HEK293 (cell line): ENCODE measurements around the gene COMMD7.

Source experiments
- BCL11A ChIP-seq: fragments of 450-650 bp; formaldehyde crosslinking; IDR thresholded peaks from 2 replicates; pipeline ENCODE4 v1.5.1; 2016; ENCODE audit warnings: low read depth, missing biosample characterization, missing genetic modification characterization
- BCL11B ChIP-seq: fragments of 450-650 bp; formaldehyde crosslinking; IDR thresholded peaks from 2 replicates; pipeline ENCODE4 v1.5.1; 2016; ENCODE audit warnings: low read depth, missing biosample characterization, missing genetic modification characterization
- FEZF1 ChIP-seq: fragments of 450-650 bp; formaldehyde crosslinking; IDR thresholded peaks from 2 replicates; pipeline ENCODE4 v1.5.1; 2016; ENCODE audit warnings: missing biosample characterization, missing genetic modification characterization
- GLIS1 ChIP-seq: fragments of 450-650 bp; formaldehyde crosslinking; IDR thresholded peaks from 2 replicates; pipeline ENCODE4 v1.5.1; 2016; ENCODE audit warnings: missing biosample characterization, missing genetic modification characterization
- HOXC10 ChIP-seq: sonication (generic); formaldehyde crosslinking; IDR thresholded peaks from 2 replicates; pipeline ENCODE4 v1.8.1; 2023; ENCODE audit warnings: mild to moderate bottlenecking, missing genetic modification reagents
- HOXD13 ChIP-seq: sonication (generic); formaldehyde crosslinking; IDR thresholded peaks from 2 replicates; pipeline ENCODE4 v1.8.0; 2022; ENCODE audit warnings: missing genetic modification reagents, borderline replicate concordance
- IKZF3 ChIP-seq: fragments of 450-650 bp; IDR thresholded peaks from 2 replicates; pipeline ENCODE4 v1.5.0; 2018; ENCODE audit warnings: missing biosample characterization, mild to moderate bottlenecking, missing genetic modification characterization, moderate library complexity
- KLF7 ChIP-seq: fragments of 450-650 bp; formaldehyde crosslinking; IDR thresholded peaks from 2 replicates; pipeline ENCODE4 v1.5.1; 2016; ENCODE audit warnings: missing biosample characterization, missing genetic modification characterization, borderline replicate concordance
- KLF8 ChIP-seq: fragments of 450-650 bp; formaldehyde crosslinking; IDR thresholded peaks from 2 replicates; pipeline ENCODE4 v1.5.1; 2016; ENCODE audit warnings: missing biosample characterization, missing genetic modification characterization
- REPIN1 ChIP-seq: fragments of 450-650 bp; formaldehyde crosslinking; IDR thresholded peaks from 2 replicates; pipeline ENCODE4 v1.5.1; 2017; ENCODE audit warnings: missing biosample characterization, missing genetic modification characterization, low read depth
- SCRT1 ChIP-seq: fragments of 450-650 bp; formaldehyde crosslinking; IDR thresholded peaks from 2 replicates; pipeline ENCODE4 v1.5.1; 2016; ENCODE audit warnings: missing biosample characterization, missing genetic modification characterization, borderline replicate concordance
- TCF7L2 ChIP-seq: IDR thresholded peaks from 2 replicates; pipeline ENCODE4 v1.6.1; 2011; ENCODE audit warnings: low read depth, mild to moderate bottlenecking, inconsistent platforms, low read length, moderate library complexity, borderline replicate concordance
- WT1 ChIP-seq: fragments of 450-650 bp; formaldehyde crosslinking; IDR thresholded peaks from 2 replicates; pipeline ENCODE4 v1.5.1; 2016; ENCODE audit warnings: missing biosample characterization, missing genetic modification characterization
- ZBTB8A ChIP-seq: fragments of 450-650 bp; formaldehyde crosslinking; IDR thresholded peaks from 2 replicates; pipeline ENCODE4 v1.5.1; 2016; ENCODE audit warnings: missing biosample characterization, missing genetic modification characterization
- ZFP3 ChIP-seq: fragments of 450-650 bp; formaldehyde crosslinking; IDR thresholded peaks from 2 replicates; pipeline ENCODE4 v1.5.1; 2016; ENCODE audit warnings: low read depth, missing biosample characterization, missing genetic modification characterization
- ZNF24 ChIP-seq: fragments of 450-650 bp; formaldehyde crosslinking; IDR thresholded peaks from 2 replicates; pipeline ENCODE4 v1.5.1; 2016; ENCODE audit warnings: missing biosample characterization, missing genetic modification characterization
- ZNF302 ChIP-seq: fragments of 450-650 bp; formaldehyde crosslinking; IDR thresholded peaks from 2 replicates; pipeline ENCODE4 v1.5.1; 2016; ENCODE audit warnings: missing biosample characterization, missing genetic modification characterization, low read depth
- ZNF311 ChIP-seq: fragments of 450-650 bp; formaldehyde crosslinking; IDR thresholded peaks from 2 replicates; pipeline ENCODE4 v1.5.1; 2017; ENCODE audit warnings: missing biosample characterization, missing genetic modification characterization, borderline replicate concordance
- ZNF366 ChIP-seq: fragments of 450-650 bp; formaldehyde crosslinking; conservative IDR thresholded peaks from 2 replicates; pipeline ENCODE4 v1.5.1; 2016; ENCODE audit warnings: missing biosample characterization, missing genetic modification characterization
- ZNF37A ChIP-seq: fragments of 450-650 bp; IDR thresholded peaks from 2 replicates; pipeline ENCODE4 v1.5.1; 2018; ENCODE audit warnings: missing biosample characterization, missing genetic modification characterization
- ZNF501 ChIP-seq: fragments of 450-650 bp; formaldehyde crosslinking; IDR thresholded peaks from 2 replicates; pipeline ENCODE4 v1.5.1; 2016; ENCODE audit warnings: missing biosample characterization, missing genetic modification characterization
- ZNF558 ChIP-seq: fragments of 450-650 bp; formaldehyde crosslinking; IDR thresholded peaks from 2 replicates; pipeline ENCODE4 v1.5.1; 2016; ENCODE audit warnings: missing biosample characterization, missing genetic modification characterization
- ZNF621 ChIP-seq: fragments of 450-650 bp; formaldehyde crosslinking; IDR thresholded peaks from 2 replicates; pipeline ENCODE4 v1.5.1; 2017; ENCODE audit warnings: missing biosample characterization, missing genetic modification characterization
- ZNF76 ChIP-seq: fragments of 450-650 bp; formaldehyde crosslinking; IDR thresholded peaks from 2 replicates; pipeline ENCODE4; 2016; ENCODE audit warnings: low read depth, missing biosample characterization, missing genetic modification characterization, borderline replicate concordance
- ZNF768 ChIP-seq: fragments of 450-650 bp; formaldehyde crosslinking; IDR thresholded peaks from 2 replicates; pipeline ENCODE4 v1.5.1; 2018; ENCODE audit warnings: missing biosample characterization, mild to moderate bottlenecking, missing genetic modification characterization
- ZSCAN23 ChIP-seq: fragments of 450-650 bp; formaldehyde crosslinking; IDR thresholded peaks from 2 replicates; pipeline ENCODE4 v1.5.1; 2016; ENCODE audit warnings: missing biosample characterization, missing genetic modification characterization
- TF ChIP-seq, protein P1 (sequence below): fragments of 450-650 bp; formaldehyde crosslinking; optimal IDR thresholded peaks from 2 replicates; pipeline ENCODE3; 2016; ENCODE audit warnings: missing biosample characterization, mild to moderate bottlenecking, missing genetic modification characterization
- TF ChIP-seq, protein P2 (sequence below): fragments of 450-650 bp; formaldehyde crosslinking; IDR thresholded peaks from 2 replicates; pipeline ENCODE4 v1.5.1; 2016; ENCODE audit warnings: missing biosample characterization, missing genetic modification characterization
- TF ChIP-seq, protein P3 (sequence below): IDR thresholded peaks from 2 replicates; pipeline ENCODE4 v1.6.1; 2011; ENCODE audit warnings: mild to moderate bottlenecking, low read depth, low read length, borderline replicate concordance
- TF ChIP-seq, protein P4 (sequence below): fragments of 450-650 bp; formaldehyde crosslinking; IDR thresholded peaks from 2 replicates; pipeline ENCODE4 v1.5.1; 2016; ENCODE audit warnings: missing biosample characterization, missing genetic modification characterization
- TF ChIP-seq, protein P5 (sequence below): fragments of 450-650 bp; IDR thresholded peaks from 2 replicates; pipeline ENCODE4 v1.5.1; 2018; ENCODE audit warnings: missing biosample characterization, missing genetic modification characterization
- TF ChIP-seq, protein P6 (sequence below): fragments of 450-650 bp; formaldehyde crosslinking; IDR thresholded peaks from 2 replicates; pipeline ENCODE4 v1.5.1; 2016; ENCODE audit warnings: missing biosample characterization, missing genetic modification characterization

The COMMD7 gene

DNA sequence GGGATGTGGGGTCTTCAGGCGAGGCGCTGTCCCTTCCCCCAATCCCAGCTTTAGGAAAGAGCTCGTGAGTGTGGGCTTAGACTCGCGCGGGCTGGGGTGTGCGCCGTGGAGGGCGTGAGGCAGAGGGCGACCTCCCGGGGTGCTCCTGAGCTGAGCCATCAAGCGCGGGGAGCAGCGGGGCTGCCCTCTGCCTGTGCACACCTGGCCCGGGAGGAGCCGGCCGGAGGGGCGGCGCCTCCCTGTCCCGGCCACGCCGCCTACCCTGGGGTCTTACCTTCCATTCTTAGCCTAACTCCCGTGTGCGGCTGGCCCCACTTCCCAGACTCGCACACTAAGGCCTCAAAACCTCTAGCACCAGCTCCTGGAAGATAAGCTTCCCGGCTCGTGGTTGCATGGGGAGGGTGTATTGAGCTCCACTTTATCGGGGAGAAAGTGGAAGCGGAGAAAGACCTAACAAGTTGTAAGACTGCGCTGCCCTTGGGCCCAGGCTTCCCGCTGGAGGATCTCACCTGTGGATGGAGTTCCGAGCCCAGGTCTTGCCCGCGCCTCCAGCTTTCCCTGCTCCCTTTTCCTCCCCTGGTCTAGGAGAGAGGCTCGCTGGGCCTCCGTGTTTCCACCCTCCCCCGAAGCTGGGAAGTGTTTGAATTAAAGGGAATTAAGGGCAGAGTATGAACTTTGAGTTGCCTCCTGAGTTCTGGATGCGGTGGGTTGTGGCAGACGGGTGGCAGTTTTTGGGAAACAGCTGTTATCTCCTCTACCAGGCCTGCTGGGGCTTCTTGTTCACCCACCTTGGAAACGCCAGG, 20.1 kb upstream of the COMMD7 start (continued):
- no peak for TF ChIP-seq ZNF302
- no peak for TF ChIP-seq HOXC10
- TF ChIP-seq, protein P1, sequence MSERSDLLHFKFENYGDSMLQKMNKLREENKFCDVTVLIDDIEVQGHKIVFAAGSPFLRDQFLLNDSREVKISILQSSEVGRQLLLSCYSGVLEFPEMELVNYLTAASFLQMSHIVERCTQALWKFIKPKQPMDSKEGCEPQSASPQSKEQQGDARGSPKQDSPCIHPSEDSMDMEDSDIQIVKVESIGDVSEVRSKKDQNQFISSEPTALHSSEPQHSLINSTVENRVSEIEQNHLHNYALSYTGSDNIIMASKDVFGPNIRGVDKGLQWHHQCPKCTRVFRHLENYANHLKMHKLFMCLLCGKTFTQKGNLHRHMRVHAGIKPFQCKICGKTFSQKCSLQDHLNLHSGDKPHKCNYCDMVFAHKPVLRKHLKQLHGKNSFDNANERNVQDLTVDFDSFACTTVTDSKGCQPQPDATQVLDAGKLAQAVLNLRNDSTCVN (tag by site-specific recombination), result peak; percentile 40
- TF ChIP-seq BCL11A (tag by site-specific recombination), result no peak
- no peak for TF ChIP-seq TCF7L2
- no peak for TF ChIP-seq ZNF311 (tag by site-specific recombination)
- no peak for TF ChIP-seq ZNF501
- 0 out of 2 replicates have a peak, but pooled peaks have one; percentile 18 for TF ChIP-seq IKZF3 (tag by site-specific recombination)
- TF ChIP-seq, protein P2, sequence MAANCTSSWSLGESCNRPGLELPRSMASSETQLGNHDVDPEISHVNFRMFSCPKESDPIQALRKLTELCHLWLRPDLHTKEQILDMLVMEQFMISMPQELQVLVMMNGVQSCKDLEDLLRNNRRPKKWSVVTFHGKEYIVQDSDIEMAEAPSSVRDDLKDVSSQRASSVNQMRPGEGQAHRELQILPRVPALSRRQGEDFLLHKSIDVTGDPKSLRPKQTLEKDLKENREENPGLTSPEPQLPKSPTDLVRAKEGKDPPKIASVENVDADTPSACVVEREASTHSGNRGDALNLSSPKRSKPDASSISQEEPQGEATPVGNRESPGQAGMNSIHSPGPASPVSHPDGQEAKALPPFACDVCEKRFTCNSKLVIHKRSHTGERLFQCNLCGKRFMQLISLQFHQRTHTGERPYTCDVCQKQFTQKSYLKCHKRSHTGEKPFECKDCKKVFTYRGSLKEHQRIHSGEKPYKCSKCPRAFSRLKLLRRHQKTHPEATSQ (tag by site-specific recombination), result no peak
- no peak for TF ChIP-seq KLF7 (tag by site-specific recombination)
- TF ChIP-seq BCL11B (tag by site-specific recombination), result no peak
- no peak for TF ChIP-seq HOXD13
- TF ChIP-seq ZNF76 (tag by site-specific recombination), result no peak
- TF ChIP-seq WT1 (tag by site-specific recombination), result peak; percentile 29; the same call in 1 of the 2 replicates
- no peak for TF ChIP-seq ZNF37A (tag by site-specific recombination)
- 0 out of 2 replicates have a peak, but pooled peaks have one; percentile 38 for TF ChIP-seq ZBTB8A
- TF ChIP-seq ZFP3 (tag by site-specific recombination), result no peak
- TF ChIP-seq, protein P3, sequence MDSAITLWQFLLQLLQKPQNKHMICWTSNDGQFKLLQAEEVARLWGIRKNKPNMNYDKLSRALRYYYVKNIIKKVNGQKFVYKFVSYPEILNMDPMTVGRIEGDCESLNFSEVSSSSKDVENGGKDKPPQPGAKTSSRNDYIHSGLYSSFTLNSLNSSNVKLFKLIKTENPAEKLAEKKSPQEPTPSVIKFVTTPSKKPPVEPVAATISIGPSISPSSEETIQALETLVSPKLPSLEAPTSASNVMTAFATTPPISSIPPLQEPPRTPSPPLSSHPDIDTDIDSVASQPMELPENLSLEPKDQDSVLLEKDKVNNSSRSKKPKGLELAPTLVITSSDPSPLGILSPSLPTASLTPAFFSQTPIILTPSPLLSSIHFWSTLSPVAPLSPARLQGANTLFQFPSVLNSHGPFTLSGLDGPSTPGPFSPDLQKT, result no peak
- TF ChIP-seq, protein P4, sequence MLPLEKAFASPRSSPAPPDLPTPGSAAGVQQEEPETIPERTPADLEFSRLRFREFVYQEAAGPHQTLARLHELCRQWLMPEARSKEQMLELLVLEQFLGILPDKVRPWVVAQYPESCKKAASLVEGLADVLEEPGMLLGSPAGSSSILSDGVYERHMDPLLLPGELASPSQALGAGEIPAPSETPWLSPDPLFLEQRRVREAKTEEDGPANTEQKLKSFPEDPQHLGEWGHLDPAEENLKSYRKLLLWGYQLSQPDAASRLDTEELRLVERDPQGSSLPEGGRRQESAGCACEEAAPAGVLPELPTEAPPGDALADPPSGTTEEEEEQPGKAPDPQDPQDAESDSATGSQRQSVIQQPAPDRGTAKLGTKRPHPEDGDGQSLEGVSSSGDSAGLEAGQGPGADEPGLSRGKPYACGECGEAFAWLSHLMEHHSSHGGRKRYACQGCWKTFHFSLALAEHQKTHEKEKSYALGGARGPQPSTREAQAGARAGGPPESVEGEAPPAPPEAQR (tag by site-specific recombination), result no peak
- TF ChIP-seq ZNF558 (tag by site-specific recombination), result no peak
- no peak for TF ChIP-seq ZNF621
- no peak for TF ChIP-seq ZNF366
- TF ChIP-seq GLIS1 (tag by site-specific recombination), result peak; percentile 91
- TF ChIP-seq FEZF1, result no peak
- TF ChIP-seq, protein P5, sequence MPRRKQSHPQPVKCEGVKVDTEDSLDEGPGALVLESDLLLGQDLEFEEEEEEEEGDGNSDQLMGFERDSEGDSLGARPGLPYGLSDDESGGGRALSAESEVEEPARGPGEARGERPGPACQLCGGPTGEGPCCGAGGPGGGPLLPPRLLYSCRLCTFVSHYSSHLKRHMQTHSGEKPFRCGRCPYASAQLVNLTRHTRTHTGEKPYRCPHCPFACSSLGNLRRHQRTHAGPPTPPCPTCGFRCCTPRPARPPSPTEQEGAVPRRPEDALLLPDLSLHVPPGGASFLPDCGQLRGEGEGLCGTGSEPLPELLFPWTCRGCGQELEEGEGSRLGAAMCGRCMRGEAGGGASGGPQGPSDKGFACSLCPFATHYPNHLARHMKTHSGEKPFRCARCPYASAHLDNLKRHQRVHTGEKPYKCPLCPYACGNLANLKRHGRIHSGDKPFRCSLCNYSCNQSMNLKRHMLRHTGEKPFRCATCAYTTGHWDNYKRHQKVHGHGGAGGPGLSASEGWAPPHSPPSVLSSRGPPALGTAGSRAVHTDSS, result no peak
- no peak for TF ChIP-seq ZNF768 (tag by site-specific recombination)
- TF ChIP-seq SCRT1, result 0 out of 2 replicates have a peak, but pooled peaks have one; percentile 40
- 0 out of 2 replicates have a peak, but pooled peaks have one; percentile 25 for TF ChIP-seq KLF8 (tag by site-specific recombination)
- no peak for TF ChIP-seq ZSCAN23 (tag by site-specific recombination)
- TF ChIP-seq ZNF24 (tag by site-specific recombination), result no peak
- no peak for TF ChIP-seq REPIN1 (tag by site-specific recombination)
- TF ChIP-seq, protein P6, sequence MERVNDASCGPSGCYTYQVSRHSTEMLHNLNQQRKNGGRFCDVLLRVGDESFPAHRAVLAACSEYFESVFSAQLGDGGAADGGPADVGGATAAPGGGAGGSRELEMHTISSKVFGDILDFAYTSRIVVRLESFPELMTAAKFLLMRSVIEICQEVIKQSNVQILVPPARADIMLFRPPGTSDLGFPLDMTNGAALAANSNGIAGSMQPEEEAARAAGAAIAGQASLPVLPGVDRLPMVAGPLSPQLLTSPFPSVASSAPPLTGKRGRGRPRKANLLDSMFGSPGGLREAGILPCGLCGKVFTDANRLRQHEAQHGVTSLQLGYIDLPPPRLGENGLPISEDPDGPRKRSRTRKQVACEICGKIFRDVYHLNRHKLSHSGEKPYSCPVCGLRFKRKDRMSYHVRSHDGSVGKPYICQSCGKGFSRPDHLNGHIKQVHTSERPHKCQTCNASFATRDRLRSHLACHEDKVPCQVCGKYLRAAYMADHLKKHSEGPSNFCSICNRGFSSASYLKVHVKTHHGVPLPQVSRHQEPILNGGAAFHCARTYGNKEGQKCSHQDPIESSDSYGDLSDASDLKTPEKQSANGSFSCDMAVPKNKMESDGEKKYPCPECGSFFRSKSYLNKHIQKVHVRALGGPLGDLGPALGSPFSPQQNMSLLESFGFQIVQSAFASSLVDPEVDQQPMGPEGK, result no peak
